Naive B cell (primary cell): ENCODE measurements around the gene SLITRK6. TPM values are rescaled to one million over a fixed set of nuclear protein-coding genes. Genes with fewer than 3 reads are reported as not detected.

Source experiments
- ATAC-seq, 2 donors: fragments of 150-1000 bp; cut with Tn5 transposase; 2 replicates each; pipeline ENCODE4 v1.10.0; 2021; ENCODE audit warnings: low read depth in 2 of 2, mild to moderate bottlenecking in 2 of 2, moderate library complexity in 2 of 2
- DNase-seq: peaks from one replicate; pipeline ENCODE4 v3.0.0; 2022
- H3K27ac Mint-ChIP-seq, 6 donors: one replicate each; pipeline ENCODE4 v1.8.0; 2020 to 2022; ENCODE audit warnings: mild to moderate bottlenecking in 6 of 6, mixed read lengths in 6 of 6, moderate library complexity in 5 of 6, inconsistent platforms in 2 of 6
- H3K27me3 Mint-ChIP-seq, 3 donors: one replicate each; pipeline ENCODE4 v1.8.0; 2021 to 2022; ENCODE audit warnings: mixed read lengths in 3 of 3, mild to moderate bottlenecking in 1 of 3
- H3K36me3 Mint-ChIP-seq, 2 donors: one replicate each; pipeline ENCODE4 v1.8.0; 2020 to 2022; ENCODE audit warnings: mixed read lengths in 2 of 2, inconsistent platforms in 1 of 2, mild to moderate bottlenecking in 1 of 2
- H3K4me1 Mint-ChIP-seq, 3 donors: one replicate each; pipeline ENCODE4 v1.8.0; 2020 to 2022; ENCODE audit warnings: mixed read lengths in 3 of 3, inconsistent platforms in 1 of 3, mild to moderate bottlenecking in 1 of 3, moderate library complexity in 1 of 3
- H3K4me3 Mint-ChIP-seq, 8 donors: one replicate each; pipeline ENCODE4 v1.8.0; 2020 to 2022; ENCODE audit warnings: mild to moderate bottlenecking in 8 of 8, mixed read lengths in 8 of 8, moderate library complexity in 8 of 8, inconsistent platforms in 2 of 8
- H3K9me3 Mint-ChIP-seq, 7 donors: one replicate each; pipeline ENCODE4 v1.8.0; 2020 to 2022; ENCODE audit warnings: mixed read lengths in 7 of 7, mild to moderate bottlenecking in 5 of 7, inconsistent platforms in 2 of 7, moderate library complexity in 1 of 7
- polyA plus RNA-seq, 6 donors: library from polyadenylated mRNA; unstranded; fragments of 300-500 nt; fragmentation: Illumina TruSeq; gene quantifications; one replicate each; pipeline ENCODE4 v1.2.3, GENCODE V29; 2021; ENCODE audit warnings: low read depth in 6 of 6

The SLITRK6 gene
- polyA plus RNA-seq = not detected

- no peak within 1 kb of the TSS for H3K4me3 Mint-ChIP-seq
- peak within 1 kb of the TSS in 1 of 6 donors; percentile 56 for H3K27ac Mint-ChIP-seq
- H3K9me3 Mint-ChIP-seq = no peaks in the 10 kb centered on the region
- ATAC-seq = no peak
- H3K4me1 Mint-ChIP-seq = no peaks in the 10 kb centered on the region
- no peaks in the 10 kb centered on the region for H3K36me3 Mint-ChIP-seq
- no peaks in the 10 kb centered on the region for H3K27me3 Mint-ChIP-seq
- no peak for DNase-seq
Measured at GRCh38 chr13:85799097-85799582, at the start of gene SLITRK6. Gene SLITRK6, minus strand, starts transcription at chr13:85799419. Its CDS starts 2,911 bp downstream, at chr13:85796508.

GRCh38 chr13:85847012-85847411 is 47.8 kb upstream of the SLITRK6 start:
- Mint-ChIP-seq H3K4me3 (no peak overlapping the region), H3K27ac (no peak overlapping the region), H3K27me3 (no peaks in the 10 kb centered on the region), H3K4me1 (no peaks in the 10 kb centered on the region), H3K36me3 (peaks cover 3 to 10% of the 10 kb centered on the region in 2 donors), H3K9me3 (peaks cover 8 to 30% (median 13%) of the 10 kb centered on the region in 7 donors)
- DNase-seq (no peak), ATAC-seq (no peak)

GRCh38 chr13:85841427-85841826 is 42.2 kb upstream of the SLITRK6 start:
- Mint-ChIP-seq H3K27ac (no peak overlapping the region), H3K4me3 (no peak overlapping the region), H3K27me3 (no peaks in the 10 kb centered on the region), H3K9me3 (peaks cover 0 to 2% (median 0%) of the 10 kb centered on the region in 7 donors), H3K4me1 (no peaks in the 10 kb centered on the region), H3K36me3 (no peaks in the 10 kb centered on the region)
- ATAC-seq = no peak
- no peak for DNase-seq

GRCh38 chr13:85833921-85834320 is 34.7 kb upstream of the SLITRK6 start:
- Mint-ChIP-seq H3K4me1 (no peaks in the 10 kb centered on the region), H3K27me3 (no peaks in the 10 kb centered on the region), H3K27ac (no peak overlapping the region), H3K36me3 (no peaks in the 10 kb centered on the region), H3K9me3 (no peaks in the 10 kb centered on the region), H3K4me3 (no peak overlapping the region)
- DNase-seq (no peak), ATAC-seq (no peak)

GRCh38 chr13:85828094-85828684 is 29.0 kb upstream of the SLITRK6 start:
- H3K27me3 Mint-ChIP-seq = no peaks in the 10 kb centered on the region
- no peaks in the 10 kb centered on the region for H3K36me3 Mint-ChIP-seq
- H3K4me3 Mint-ChIP-seq = no peak overlapping the region
- no peaks in the 10 kb centered on the region for H3K4me1 Mint-ChIP-seq
- DNase-seq = no peak
- ATAC-seq = no peak
- no peaks in the 10 kb centered on the region for H3K9me3 Mint-ChIP-seq
- no peak overlapping the region for H3K27ac Mint-ChIP-seq

- Mint-ChIP-seq H3K27ac (no peak overlapping the region), H3K27me3 (no peaks in the 10 kb centered on the region), H3K36me3 (no peaks in the 10 kb centered on the region), H3K9me3 (no peaks in the 10 kb centered on the region), H3K4me3 (no peak overlapping the region), H3K4me1 (no peaks in the 10 kb centered on the region)
- DNase-seq (no peak), ATAC-seq (no peak)
Measured at GRCh38 chr13:85825454-85825853, 26.2 kb upstream of the SLITRK6 start.

- H3K9me3 Mint-ChIP-seq = no peaks in the 10 kb centered on the region
- ATAC-seq = no peak
- H3K36me3 Mint-ChIP-seq = no peaks in the 10 kb centered on the region
- H3K27ac Mint-ChIP-seq = no peak overlapping the region
- H3K4me3 Mint-ChIP-seq = no peak overlapping the region
- no peaks in the 10 kb centered on the region for H3K4me1 Mint-ChIP-seq
- no peaks in the 10 kb centered on the region for H3K27me3 Mint-ChIP-seq
- no peak for DNase-seq
Measured at GRCh38 chr13:85823832-85824231, 24.6 kb upstream of the SLITRK6 start.

GRCh38 chr13:85819513-85819912 is 20.3 kb upstream of the SLITRK6 start:
- Mint-ChIP-seq H3K27me3 (no peaks in the 10 kb centered on the region), H3K27ac (no peak overlapping the region), H3K4me1 (no peaks in the 10 kb centered on the region), H3K9me3 (no peaks in the 10 kb centered on the region), H3K4me3 (no peak overlapping the region), H3K36me3 (no peaks in the 10 kb centered on the region)
- ATAC-seq = no peak
- no peak for DNase-seq

GRCh38 chr13:85816413-85816812 is 17.2 kb upstream of the SLITRK6 start:
- H3K27me3 Mint-ChIP-seq = no peaks in the 10 kb centered on the region
- H3K27ac Mint-ChIP-seq = no peak overlapping the region
- H3K4me1 Mint-ChIP-seq = no peaks in the 10 kb centered on the region
- ATAC-seq (no peak), DNase-seq (no peak)
- no peak overlapping the region for H3K4me3 Mint-ChIP-seq
- H3K9me3 Mint-ChIP-seq = no peaks in the 10 kb centered on the region
- H3K36me3 Mint-ChIP-seq = no peaks in the 10 kb centered on the region

- H3K9me3 Mint-ChIP-seq = no peaks in the 10 kb centered on the region
- H3K36me3 Mint-ChIP-seq = no peaks in the 10 kb centered on the region
- H3K27me3 Mint-ChIP-seq = no peaks in the 10 kb centered on the region
- DNase-seq (no peak), ATAC-seq (no peak)
- no peak overlapping the region for H3K4me3 Mint-ChIP-seq
- H3K4me1 Mint-ChIP-seq = no peaks in the 10 kb centered on the region
- no peak overlapping the region for H3K27ac Mint-ChIP-seq
Measured at GRCh38 chr13:85812282-85812681, 13.1 kb upstream of the SLITRK6 start.

GRCh38 chr13:85808811-85809210 is 9.6 kb upstream of the SLITRK6 start:
- Mint-ChIP-seq H3K4me1 (no peaks in the 10 kb centered on the region), H3K27me3 (no peaks in the 10 kb centered on the region), H3K4me3 (no peak overlapping the region), H3K9me3 (no peaks in the 10 kb centered on the region), H3K27ac (no peak overlapping the region), H3K36me3 (no peaks in the 10 kb centered on the region)
- ATAC-seq (no peak), DNase-seq (no peak)

- ATAC-seq = peak in 1 of 2 donors; percentile 49
- no peak overlapping the region for H3K27ac Mint-ChIP-seq
- peak; percentile 38 for DNase-seq
- H3K36me3 Mint-ChIP-seq = no peaks in the 10 kb centered on the region
- no peak overlapping the region for H3K4me3 Mint-ChIP-seq
- H3K9me3 Mint-ChIP-seq = no peaks in the 10 kb centered on the region
- no peaks in the 10 kb centered on the region for H3K4me1 Mint-ChIP-seq
- H3K27me3 Mint-ChIP-seq = no peaks in the 10 kb centered on the region
Measured at GRCh38 chr13:85806553-85807175, 7.4 kb upstream of the SLITRK6 start.

GRCh38 chr13:85798556-85798955 is 663 bp downstream of the SLITRK6 start:
- Mint-ChIP-seq H3K4me3 (no peak overlapping the region), H3K4me1 (no peaks in the 10 kb centered on the region), H3K36me3 (no peaks in the 10 kb centered on the region), H3K9me3 (no peaks in the 10 kb centered on the region), H3K27me3 (no peaks in the 10 kb centered on the region), H3K27ac (no peak overlapping the region)
- DNase-seq (no peak), ATAC-seq (no peak)

- no peaks in the 10 kb centered on the region for H3K27me3 Mint-ChIP-seq
- H3K27ac Mint-ChIP-seq = no peak overlapping the region
- H3K4me1 Mint-ChIP-seq = no peaks in the 10 kb centered on the region
- no peaks in the 10 kb centered on the region for H3K36me3 Mint-ChIP-seq
- H3K9me3 Mint-ChIP-seq = no peaks in the 10 kb centered on the region
- ATAC-seq (no peak), DNase-seq (no peak)
- no peak overlapping the region for H3K4me3 Mint-ChIP-seq
Measured at GRCh38 chr13:85797311-85797710, 1.9 kb downstream of the SLITRK6 start.
